CD4-positive, alpha-beta T cell (primary cell): ENCODE measurements around the gene ERICH6. TPM values are rescaled to one million over a fixed set of nuclear protein-coding genes. Genes with fewer than 3 reads are reported as not detected.
A peak's percentile ranks its signal among the peaks of the same experiment; 100 is the strongest.
"Not testable (repeated sequence)": the region's sequence is repeated elsewhere in the genome, so short reads cannot be mapped to it uniquely, and the experiment has no call there.

Experiments
- ATAC-seq: fragments of 200-7000 bp; cut with Tn5 transposase; one replicate; pipeline ENCODE4 v1.10.0; 2022; ENCODE audit warnings: mild to moderate bottlenecking; ENCODE audit not compliant: poor library complexity
- CTCF ChIA-PET: fragments of 350-600 bp; sonication (Branson Sonifier 250); formaldehyde crosslinking; loops from one replicate; lab custom pipeline; 2021; ENCODE audit warnings: antibody characterized with exemption, inconsistent platforms; lab: Charles Lee
- POLR2A ChIA-PET: fragments of 350-600 bp; sonication (Branson Sonifier 250); formaldehyde crosslinking; loops from one replicate; lab custom pipeline; 2021; ENCODE audit warnings: antibody characterized with exemption, inconsistent platforms; lab: Charles Lee
- DNase-seq, 14 experiments: peaks; one replicate each; pipeline ENCODE4 v3.0.0-alpha.2; 2013 to 2020; ENCODE audit warnings: mixed read lengths in 2 of 14
- H3K27ac ChIP-seq, 2 donors: one replicate each; pipeline versions ENCODE4 v1.5.1 to v1.7.0; 2013; ENCODE audit warnings: low read length in 2 of 2, low read depth in 1 of 2, mild to moderate bottlenecking in 1 of 2
- H3K27me3 ChIP-seq, 2 experiments: 1 replicate in 1 of 2; 2 replicates in 1 of 2; pipeline versions ENCODE4 v1.6.1 to v1.7.0; 2013; ENCODE audit warnings: low read length in 2 of 2, control low read depth in 1 of 2, mild to moderate bottlenecking in 1 of 2, moderate library complexity in 1 of 2; ENCODE audit not compliant: insufficient read depth in 2 of 2, control insufficient read depth in 1 of 2
- H3K36me3 ChIP-seq: one replicate; pipeline ENCODE4 v1.6.1; 2013; ENCODE audit warnings: low read length, control low read depth; ENCODE audit not compliant: insufficient read depth
- H3K4me1 ChIP-seq: one replicate; pipeline ENCODE4 v1.6.1; 2013; ENCODE audit warnings: low read length, control low read depth; ENCODE audit not compliant: insufficient read depth
- H3K4me3 ChIP-seq: one replicate; pipeline ENCODE4 v1.5.1; 2013; ENCODE audit warnings: mild to moderate bottlenecking, low read length, moderate library complexity
- H3K9me3 ChIP-seq, 2 experiments: 1 replicate in 1 of 2; 2 replicates in 1 of 2; pipeline versions ENCODE4 v1.6.1 to v1.7.0; 2013; ENCODE audit warnings: low read length in 2 of 2, mild to moderate bottlenecking in 2 of 2, control low read depth in 1 of 2, moderate library complexity in 1 of 2; ENCODE audit not compliant: control insufficient read depth in 1 of 2, insufficient read depth in 1 of 2
- H3K27ac Mint-ChIP-seq: one replicate; pipeline ENCODE4 v1.8.0; 2020; ENCODE audit warnings: mixed read lengths
- H3K27me3 Mint-ChIP-seq: one replicate; pipeline ENCODE4 v1.8.0; 2021; ENCODE audit warnings: mixed read lengths
- H3K36me3 Mint-ChIP-seq: one replicate; pipeline ENCODE4 v1.8.0; 2021; ENCODE audit warnings: low read depth, mixed read lengths
- H3K4me1 Mint-ChIP-seq: one replicate; pipeline ENCODE4 v1.8.0; 2021; ENCODE audit warnings: low read depth, mixed read lengths
- H3K4me3 Mint-ChIP-seq: one replicate; pipeline ENCODE4 v1.8.0; 2020; ENCODE audit warnings: mild to moderate bottlenecking, mixed read lengths
- H3K9me3 Mint-ChIP-seq: one replicate; pipeline ENCODE4 v1.8.0; 2020; ENCODE audit warnings: mixed read lengths
- CTCF ChIP-seq: fragments of 200-600 bp; IDR thresholded peaks from one replicate; pipeline ENCODE4 v1.8.0; 2022; ENCODE audit warnings: antibody characterized with exemption, mild to moderate bottlenecking
- intact Hi-C, 2 experiments: fragments of 100-400 bp; cut with DNase I in 1 of 2; cut with micrococcal nuclease in 1 of 2; formaldehyde crosslinking; loops; one replicate each; pipeline versions ENCODE4 v1.15.1 to v1.9.0; 2023 to 2025; cut with DNase I, micrococcal nuclease
- total RNA-seq, 174 experiments: library from RNA in 2 of 174; stranded (reverse) in 2 of 174; gene quantifications; one replicate each; pipeline ENCODE4 v1.2.3 and lab custom pipeline; 2021 to 2026

Gene ERICH6
- total RNA-seq, 2 experiments from 2014 or later: not detected

GRCh38 chr3:150627557-150627956 is 76.2 kb downstream of the ERICH6 start:
- Histone ChIP-seq H3K4me3 (no peak overlapping the region), H3K36me3 (peaks cover 64% of the 10 kb centered on the region), H3K27me3 (no peaks in the 10 kb centered on the region), H3K4me1 (no peaks in the 10 kb centered on the region), H3K27ac (no peak overlapping the region), H3K9me3 (no peaks in the 10 kb centered on the region)
- H3K9me3 Mint-ChIP-seq: no peaks in the 10 kb centered on the region
- intact Hi-C loops: no loop called here
- ChIA-PET CTCF (no interaction called here), POLR2A (interaction anchor here (0.7 kb wide), 1 partner anchor 25 kb away, joined by 3 read pairs; the partner anchor contains the start of gene SELENOT)
- H3K4me3 Mint-ChIP-seq: no peak overlapping the region
- ATAC-seq: no peak
- no peak overlapping the region for H3K27ac Mint-ChIP-seq
- no peaks in the 10 kb centered on the region for H3K27me3 Mint-ChIP-seq
- H3K4me1 Mint-ChIP-seq: peaks cover 23% of the 10 kb centered on the region
- peaks cover 77% of the 10 kb centered on the region for H3K36me3 Mint-ChIP-seq
- no peak for TF ChIP-seq CTCF
- DNase-seq: no peak

- no peaks in the 10 kb centered on the region for H3K27me3 Mint-ChIP-seq
- Histone ChIP-seq H3K27ac (no peak overlapping the region), H3K27me3 (no peaks in the 10 kb centered on the region), H3K9me3 (no peaks in the 10 kb centered on the region), H3K36me3 (peaks cover 61% of the 10 kb centered on the region), H3K4me3 (no peak overlapping the region), H3K4me1 (no peaks in the 10 kb centered on the region)
- peaks cover 83% of the 10 kb centered on the region for H3K36me3 Mint-ChIP-seq
- intact Hi-C loops: no loop called here
- POLR2A ChIA-PET: no interaction called here
- CTCF ChIA-PET: no interaction called here
- H3K4me3 Mint-ChIP-seq: no peak overlapping the region
- ATAC-seq (no peak), DNase-seq (no peak)
- peaks cover 31% of the 10 kb centered on the region for H3K4me1 Mint-ChIP-seq
- no peak overlapping the region for H3K27ac Mint-ChIP-seq
- no peaks in the 10 kb centered on the region for H3K9me3 Mint-ChIP-seq
- TF ChIP-seq CTCF: no peak
Observed at GRCh38 chr3:150626148-150626930, 77.4 kb downstream of the ERICH6 start.

- no peak for DNase-seq
- Mint-ChIP-seq H3K27me3 (no peaks in the 10 kb centered on the region), H3K36me3 (peaks cover 83% of the 10 kb centered on the region), H3K9me3 (no peaks in the 10 kb centered on the region), H3K4me1 (peaks cover 52% of the 10 kb centered on the region), H3K27ac (peak overlapping the region; percentile 72), H3K4me3 (no peak overlapping the region)
- Histone ChIP-seq H3K36me3 (peaks cover 52% of the 10 kb centered on the region), H3K27me3 (no peaks in the 10 kb centered on the region), H3K4me1 (peaks cover 2% of the 10 kb centered on the region), H3K4me3 (no peak overlapping the region), H3K9me3 (no peaks in the 10 kb centered on the region), H3K27ac (no peak overlapping the region)
- ATAC-seq: no peak
- TF ChIP-seq CTCF: no peak
- intact Hi-C loops: no loop called here
- ChIA-PET POLR2A (interaction anchor here (1.0 kb wide), 1 partner anchor 21 kb away, joined by 3 read pairs; the partner anchor contains the start of gene SELENOT), CTCF (no interaction called here)
Observed at GRCh38 chr3:150623945-150624344, 79.8 kb downstream of the ERICH6 start.

- H3K4me3 Mint-ChIP-seq, H3K27ac ChIP-seq, H3K27me3 ChIP-seq, H3K4me3 ChIP-seq, H3K4me1 ChIP-seq, H3K27me3 Mint-ChIP-seq, ATAC-seq, intact Hi-C loops, H3K9me3 ChIP-seq, H3K9me3 Mint-ChIP-seq, DNase-seq: not testable (repeated sequence)
- CTCF ChIA-PET: interaction anchor here (0.6 kb wide), 1 partner anchor 11 kb away, joined by 3 read pairs; no protein-coding TSS in a partner anchor
- peaks cover 61% of the 10 kb centered on the region for H3K4me1 Mint-ChIP-seq
- POLR2A ChIA-PET: interaction anchor here (1.0 kb wide), 1 partner anchor 20 kb away, joined by 3 read pairs; the partner anchor contains the start of gene SELENOT
- peak overlapping the region; percentile 28 for H3K27ac Mint-ChIP-seq
- peaks cover 85% of the 10 kb centered on the region for H3K36me3 Mint-ChIP-seq
- H3K36me3 ChIP-seq: peaks cover 56% of the 10 kb centered on the region
Observed at GRCh38 chr3:150622955-150623354, 80.8 kb downstream of the ERICH6 start.
